KOPT-K1 (cell line): ENCODE data around the gene GCC1.

Source experiments
- H3K27ac ChIP-seq: fragments of 200-600 bp; sonication (generic); 2 replicates; pipeline ENCODE4 v1.5.1; 2016; ENCODE audit warnings: antibody characterized with exemption, mild to moderate bottlenecking, low read depth, low read length; ENCODE audit not compliant: poor library complexity, severe bottlenecking
- H3K36me3 ChIP-seq: fragments of 200-600 bp; sonication (generic); 2 replicates; pipeline ENCODE4 v1.5.1; 2017; ENCODE audit warnings: antibody characterized with exemption, mild to moderate bottlenecking, low read length, moderate library complexity; ENCODE audit not compliant: insufficient read depth
- H3K9me3 ChIP-seq: fragments of 200-600 bp; sonication (generic); 2 replicates; pipeline ENCODE4 v1.5.1; 2017; ENCODE audit warnings: antibody characterized with exemption, low read length, mild to moderate bottlenecking; ENCODE audit not compliant: insufficient read depth, poor library complexity, severe bottlenecking

GCC1 gene, protein sequence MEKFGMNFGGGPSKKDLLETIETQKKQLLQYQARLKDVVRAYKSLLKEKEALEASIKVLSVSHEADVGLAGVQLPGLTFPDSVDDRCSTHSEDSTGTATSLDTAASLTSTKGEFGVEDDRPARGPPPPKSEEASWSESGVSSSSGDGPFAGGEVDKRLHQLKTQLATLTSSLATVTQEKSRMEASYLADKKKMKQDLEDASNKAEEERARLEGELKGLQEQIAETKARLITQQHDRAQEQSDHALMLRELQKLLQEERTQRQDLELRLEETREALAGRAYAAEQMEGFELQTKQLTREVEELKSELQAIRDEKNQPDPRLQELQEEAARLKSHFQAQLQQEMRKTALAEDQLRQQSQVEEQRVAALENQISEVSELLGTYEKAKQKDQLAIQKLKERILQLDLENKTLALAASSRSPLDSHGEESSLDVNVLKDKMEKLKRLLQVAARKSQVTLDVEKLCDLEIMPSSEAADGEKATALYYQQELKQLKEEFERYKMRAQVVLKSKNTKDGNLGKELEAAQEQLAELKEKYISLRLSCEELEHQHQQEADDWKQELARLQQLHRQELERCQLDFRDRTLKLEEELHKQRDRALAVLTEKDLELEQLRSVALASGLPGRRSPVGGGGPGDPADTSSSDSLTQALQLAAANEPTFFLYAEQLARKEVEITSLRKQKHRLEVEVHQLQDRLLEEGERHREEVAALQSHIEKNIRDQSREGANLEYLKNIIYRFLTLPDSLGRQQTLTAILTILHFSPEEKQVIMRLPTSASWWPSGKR

DNA sequence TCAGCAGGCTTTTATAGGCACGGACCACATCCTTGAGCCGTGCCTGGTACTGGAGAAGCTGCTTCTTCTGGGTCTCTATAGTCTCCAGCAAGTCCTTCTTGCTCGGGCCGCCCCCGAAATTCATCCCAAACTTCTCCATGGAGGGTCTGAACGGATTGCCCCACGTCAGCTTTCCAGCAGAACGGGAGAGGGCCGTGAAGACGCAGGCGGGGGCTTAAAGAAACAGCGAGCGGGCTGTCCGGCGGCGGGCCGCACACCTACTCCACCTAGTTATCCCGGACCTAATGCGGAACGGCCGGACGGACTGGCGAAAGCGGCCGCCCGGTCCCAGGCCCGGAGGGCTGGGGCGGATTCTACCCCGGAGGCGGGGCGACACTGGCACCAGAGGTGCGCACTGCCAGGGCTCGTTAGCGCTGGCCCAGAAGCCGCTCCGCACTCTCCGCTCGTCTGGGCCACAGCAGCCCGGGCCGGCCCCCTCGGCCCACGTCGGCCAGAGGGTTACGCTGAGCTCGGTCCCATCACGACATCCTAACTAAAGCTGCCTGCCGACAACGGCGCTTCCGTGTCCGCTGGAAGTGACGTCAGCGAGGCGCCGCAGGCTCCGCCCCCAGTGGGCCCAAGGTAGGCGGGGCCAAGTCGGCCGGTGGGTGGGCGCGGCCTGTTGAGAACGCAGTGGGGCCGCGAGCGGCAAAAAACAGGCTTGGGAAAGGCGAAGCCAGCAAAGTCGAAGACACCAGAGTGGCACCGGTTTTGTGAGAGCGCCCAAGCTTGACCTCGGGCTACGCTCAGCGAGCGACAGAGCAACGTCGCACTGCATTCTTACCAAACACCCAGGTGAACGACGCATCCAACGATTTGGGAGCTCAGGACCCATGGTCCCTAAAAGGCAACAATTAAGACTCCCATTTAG, at the start of gene GCC1:
GCC1 (minus strand) TSS at position 553 of the 910 bp plus-strand sequence; CDS start at position 139, 414 bp downstream.
- H3K36me3 ChIP-seq = peaks cover 44% of the 10 kb centered on the region
- H3K27ac ChIP-seq = peak within 1 kb of the TSS; percentile 68
- H3K9me3 ChIP-seq = no peaks in the 10 kb centered on the region

DNA sequence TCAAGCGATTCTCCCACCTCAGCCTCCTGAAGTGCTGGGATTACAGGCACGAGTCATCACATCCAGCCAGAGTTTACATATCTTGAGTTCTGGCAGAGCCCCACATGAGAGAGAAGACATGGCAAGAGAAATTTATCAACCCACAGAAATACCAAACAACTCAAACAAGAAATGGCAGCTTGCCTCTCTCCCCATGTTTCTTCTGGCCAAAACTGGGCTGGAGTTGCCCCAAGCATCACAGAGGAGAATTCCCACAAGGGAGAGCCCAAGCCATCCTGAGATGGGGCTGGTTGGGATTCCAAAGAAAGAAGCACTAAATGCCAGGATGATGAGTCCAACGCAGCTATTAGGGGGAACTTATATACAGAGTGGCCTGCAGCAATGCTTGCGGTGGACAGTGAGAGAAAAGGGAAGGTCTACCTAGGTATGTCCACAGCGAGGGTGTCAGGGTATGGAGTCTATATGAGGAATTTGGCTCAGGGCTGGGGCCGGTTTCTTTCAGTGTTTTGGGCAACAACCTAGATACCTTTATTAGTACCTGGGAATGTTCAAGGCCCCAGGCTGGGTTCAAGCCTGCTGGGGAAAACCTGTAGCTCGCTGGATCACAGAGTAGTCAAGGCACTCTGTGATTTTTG, 47.0 kb upstream of the GCC1 start:
- peaks cover 6% of the 10 kb centered on the region for H3K9me3 ChIP-seq
- no peaks in the 10 kb centered on the region for H3K36me3 ChIP-seq
- H3K27ac ChIP-seq = no peak overlapping the region

DNA sequence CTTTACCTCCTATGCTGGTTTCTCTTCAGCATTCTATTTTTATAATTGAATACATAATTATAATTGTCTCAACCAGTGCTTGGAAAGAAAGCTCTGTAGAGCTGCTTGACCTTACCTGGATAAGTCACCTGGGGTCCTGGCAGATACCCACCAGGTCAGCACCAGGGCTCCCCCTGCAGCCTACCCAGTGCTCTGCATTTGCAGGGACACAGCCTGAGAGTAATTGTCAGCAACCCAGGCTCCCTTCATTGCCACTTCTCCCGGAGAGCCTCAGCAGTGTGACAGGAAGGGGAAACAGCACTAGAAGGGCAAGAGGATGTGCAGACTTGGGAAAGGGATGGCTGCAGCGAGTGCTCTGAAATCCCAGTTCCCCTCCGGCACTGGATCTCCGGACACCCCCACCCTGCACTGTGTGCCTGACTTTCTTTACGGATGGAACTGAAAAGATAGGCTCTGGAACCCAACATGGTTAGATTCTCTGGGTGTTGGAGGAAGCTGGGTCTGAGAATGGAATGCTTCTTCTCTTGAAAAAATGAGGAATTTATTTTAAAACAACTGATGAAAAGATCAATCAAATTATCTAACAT, 44.0 kb upstream of the GCC1 start:
- H3K9me3 ChIP-seq = peaks cover 6% of the 10 kb centered on the region

DNA sequence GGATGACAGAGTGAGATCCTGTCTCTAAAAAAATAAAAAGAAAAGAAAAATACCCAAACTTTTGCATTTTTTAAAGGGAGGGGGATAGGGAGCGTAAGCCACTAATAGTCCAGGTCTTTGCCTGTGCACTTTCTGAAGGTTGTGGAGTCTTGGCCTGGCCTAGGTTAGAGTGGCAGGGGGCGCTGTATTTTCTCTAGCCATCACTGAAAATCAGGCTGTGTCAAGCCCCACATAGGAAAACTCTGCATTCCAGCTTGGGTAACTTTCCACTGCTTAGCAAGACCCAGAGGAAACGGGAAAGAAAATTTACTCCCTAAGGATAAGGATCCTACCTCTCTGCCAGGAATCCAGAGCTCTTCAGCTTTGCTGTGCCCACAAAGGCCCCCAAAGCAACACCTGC, 43.0 kb upstream of the GCC1 start:
- Histone ChIP-seq H3K9me3 (peaks cover 5% of the 10 kb centered on the region), H3K36me3 (no peaks in the 10 kb centered on the region), H3K27ac (no peak overlapping the region)

More for the DNA sequence above, 44.0 kb upstream of the GCC1 start:
- Histone ChIP-seq H3K36me3 (no peaks in the 10 kb centered on the region), H3K27ac (no peak overlapping the region)

DNA sequence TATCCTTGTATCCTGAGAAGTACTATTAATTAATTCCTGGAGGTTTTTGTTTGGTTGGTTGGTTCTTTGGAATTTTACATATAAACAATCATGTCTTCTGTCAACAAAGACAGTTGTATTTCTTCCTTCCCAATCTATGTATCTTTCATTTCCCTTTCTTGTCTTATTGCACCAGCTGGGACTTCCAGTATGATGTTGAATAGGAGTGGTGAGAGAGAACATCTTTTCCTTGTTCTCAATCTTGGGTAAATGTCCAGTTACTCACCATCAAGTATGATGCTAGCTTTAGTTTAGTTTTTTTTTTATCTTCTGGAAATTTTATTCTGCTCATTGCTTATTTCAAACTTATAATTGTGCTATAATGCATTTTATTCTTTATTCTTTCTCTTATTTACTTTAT, 39.9 kb upstream of the GCC1 start:
- H3K27ac ChIP-seq = no peak overlapping the region
- H3K9me3 ChIP-seq = peaks cover 2% of the 10 kb centered on the region
- no peaks in the 10 kb centered on the region for H3K36me3 ChIP-seq

DNA sequence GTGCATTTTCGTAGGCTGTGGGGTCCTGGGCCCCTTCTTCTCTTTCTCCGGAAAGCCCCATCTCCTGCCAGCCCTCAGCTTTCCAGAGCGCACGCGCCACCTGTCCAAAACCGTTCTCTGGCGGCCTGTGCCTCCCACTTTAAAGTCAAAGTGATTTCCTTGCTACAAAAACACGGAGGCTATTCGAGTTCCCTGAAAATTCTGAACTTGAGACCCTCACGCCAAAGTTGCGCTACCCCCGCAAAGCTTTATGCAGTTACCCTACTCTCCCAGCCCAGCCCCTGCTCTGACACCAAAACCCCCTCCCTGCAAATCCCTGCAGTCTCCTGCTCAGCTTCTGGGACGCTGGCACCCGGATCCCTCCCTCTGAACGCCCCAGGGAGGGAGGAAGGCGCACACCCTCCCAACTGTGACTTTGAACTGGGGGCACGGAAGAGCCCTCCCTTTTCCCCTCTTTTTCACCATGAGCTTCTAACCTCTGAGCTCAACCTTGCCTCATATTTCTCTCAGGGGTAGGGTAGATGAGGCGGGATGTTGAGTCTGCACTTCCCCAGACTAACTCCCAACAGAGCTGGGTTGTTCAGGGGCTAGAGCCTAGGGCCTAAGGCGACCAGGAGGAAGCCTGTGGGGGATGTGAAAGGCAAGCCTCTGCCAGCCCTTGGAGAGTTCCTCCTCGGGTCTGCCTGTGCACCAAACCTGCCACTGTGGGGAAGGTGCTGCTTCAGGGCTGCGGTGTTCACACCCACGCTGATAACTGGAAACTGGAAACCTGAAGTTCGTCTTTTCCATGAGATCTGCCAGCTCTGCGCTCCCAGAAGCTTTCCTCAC, 35.2 kb upstream of the GCC1 start:
- H3K27ac ChIP-seq = no peak overlapping the region
- peaks cover 6% of the 10 kb centered on the region for H3K9me3 ChIP-seq

DNA sequence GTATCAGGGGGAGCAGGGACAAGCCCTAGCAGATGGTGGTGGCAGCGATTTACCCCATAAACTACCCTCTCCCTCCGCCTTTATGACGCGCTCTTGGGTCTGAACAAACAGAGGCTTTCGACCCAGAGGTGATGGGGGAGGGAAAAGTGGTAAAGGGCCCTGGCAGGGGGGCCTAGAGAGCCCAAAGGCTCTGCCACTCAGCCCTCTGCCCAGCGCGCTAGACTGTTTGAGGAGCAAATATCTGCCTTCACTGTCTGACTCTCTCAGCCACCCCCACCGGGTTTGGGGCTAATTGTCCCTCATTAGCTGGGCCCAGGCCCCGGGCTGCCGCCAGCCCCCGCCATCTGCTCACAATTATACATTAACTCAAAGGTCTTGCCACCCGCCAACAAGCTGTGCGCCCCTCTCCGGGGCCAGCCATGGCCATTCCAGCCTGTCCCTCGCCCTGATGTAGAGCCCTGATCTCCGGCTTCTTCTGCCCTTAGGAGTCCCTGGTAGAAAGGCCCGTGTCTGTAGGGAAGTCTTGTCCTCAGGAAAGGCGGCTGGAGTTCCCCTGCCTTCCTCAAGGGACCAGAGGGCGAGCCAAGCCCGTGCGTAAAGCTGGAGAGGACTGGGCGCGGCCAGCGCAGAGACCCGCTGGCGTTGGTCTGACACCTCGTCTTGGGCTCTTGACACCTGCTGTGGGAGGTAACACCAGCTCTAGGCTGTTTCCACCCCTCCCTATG, 34.4 kb upstream of the GCC1 start:
- H3K27ac ChIP-seq = no peak overlapping the region
- H3K9me3 ChIP-seq = peaks cover 6% of the 10 kb centered on the region
- H3K36me3 ChIP-seq = no peaks in the 10 kb centered on the region

More for the DNA sequence above, 35.2 kb upstream of the GCC1 start:
- H3K36me3 ChIP-seq = no peaks in the 10 kb centered on the region

DNA sequence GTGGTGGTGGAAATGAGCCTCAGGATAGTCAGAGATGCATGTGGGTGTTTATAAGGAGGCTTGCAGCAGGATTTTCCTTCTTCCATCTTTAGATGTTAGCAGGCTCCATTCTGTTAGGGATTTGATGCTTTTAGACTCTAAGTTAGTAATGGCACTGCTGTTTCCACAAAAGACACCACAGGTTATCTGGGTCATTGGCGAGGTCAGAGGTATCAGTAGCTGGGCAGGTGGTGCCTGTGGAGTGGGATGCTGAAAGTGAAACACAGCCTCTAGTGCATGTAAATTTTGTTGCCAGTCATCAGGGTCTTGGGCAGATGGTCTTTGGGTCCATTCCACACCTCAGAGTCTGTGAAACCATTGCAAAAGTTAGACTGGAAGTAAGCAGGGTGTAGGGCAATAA, 33.4 kb upstream of the GCC1 start:
- H3K27ac ChIP-seq = no peak overlapping the region

DNA sequence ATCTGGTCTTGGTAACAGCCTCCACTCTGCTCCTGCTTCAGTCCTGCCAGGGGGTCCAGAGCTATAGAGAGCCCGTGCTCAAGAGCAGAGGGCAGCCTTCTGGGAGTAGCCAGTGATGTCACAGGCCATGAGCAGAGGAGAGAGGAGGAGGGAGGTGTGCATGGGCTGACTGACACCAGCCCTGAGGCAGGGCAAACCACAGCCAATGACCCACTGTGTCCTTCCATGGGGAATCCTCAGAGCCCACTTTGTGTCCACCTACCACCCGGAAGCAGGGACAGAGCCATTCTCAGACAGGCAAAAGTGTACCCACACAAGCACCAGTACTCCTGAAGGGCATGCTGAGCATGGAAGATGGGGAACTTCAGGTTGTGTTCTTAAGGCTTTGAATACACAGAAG, 32.6 kb upstream of the GCC1 start, which contains the start of gene PAX4:
PAX4 (minus strand) TSS at position 101 of the 400 bp plus-strand sequence. CDS start 2,214 bp downstream, outside the sequence.
- H3K36me3 ChIP-seq = no peaks in the 10 kb centered on the region
- H3K27ac ChIP-seq = no peak within 1 kb of the TSS
- peaks cover 6% of the 10 kb centered on the region for H3K9me3 ChIP-seq

More for the DNA sequence above, 33.4 kb upstream of the GCC1 start:
- H3K36me3 ChIP-seq = no peaks in the 10 kb centered on the region
- H3K9me3 ChIP-seq = peaks cover 6% of the 10 kb centered on the region

DNA sequence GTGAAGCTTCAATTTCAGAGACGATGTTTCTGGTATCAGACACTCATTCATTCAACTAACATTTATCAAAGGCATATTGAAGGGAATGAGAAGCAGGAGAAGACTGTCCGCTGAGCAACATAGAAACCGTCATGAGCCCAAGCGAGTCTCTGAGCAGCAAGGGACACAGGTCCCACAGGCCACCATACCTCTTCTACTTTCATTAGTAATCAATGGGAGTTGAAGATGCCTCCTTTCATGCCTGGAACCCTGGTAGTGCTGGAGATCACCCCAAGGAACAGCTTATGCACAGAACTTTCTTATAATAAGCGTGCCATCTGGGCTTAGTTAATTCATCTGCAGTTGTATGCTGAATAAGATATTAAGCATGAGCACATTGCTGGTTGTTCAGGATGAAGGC, 31.3 kb upstream of the GCC1 start:
- H3K36me3 ChIP-seq = no peaks in the 10 kb centered on the region
- peaks cover 6% of the 10 kb centered on the region for H3K9me3 ChIP-seq
- H3K27ac ChIP-seq = no peak overlapping the region

DNA sequence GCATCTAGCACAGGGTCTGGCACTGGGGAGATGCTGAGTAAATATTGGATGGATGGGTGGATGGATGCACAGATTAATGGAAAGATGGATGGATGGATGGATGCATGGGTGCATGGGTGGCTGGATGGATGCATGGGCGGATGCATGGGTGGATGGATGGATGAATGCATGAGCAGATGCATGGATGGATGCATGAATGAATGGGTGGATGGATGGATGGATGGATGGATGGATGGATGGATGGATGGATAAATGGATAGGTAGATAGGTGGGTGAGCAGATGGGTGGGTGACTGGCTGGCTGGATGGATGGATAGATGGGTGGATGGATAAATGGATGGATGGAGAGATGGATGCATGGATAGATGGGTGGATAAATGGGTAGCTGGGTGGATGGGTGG, 26.9 kb upstream of the GCC1 start:
- H3K36me3 ChIP-seq = no peaks in the 10 kb centered on the region
- peaks cover 27% of the 10 kb centered on the region for H3K9me3 ChIP-seq
- no peak overlapping the region for H3K27ac ChIP-seq

DNA sequence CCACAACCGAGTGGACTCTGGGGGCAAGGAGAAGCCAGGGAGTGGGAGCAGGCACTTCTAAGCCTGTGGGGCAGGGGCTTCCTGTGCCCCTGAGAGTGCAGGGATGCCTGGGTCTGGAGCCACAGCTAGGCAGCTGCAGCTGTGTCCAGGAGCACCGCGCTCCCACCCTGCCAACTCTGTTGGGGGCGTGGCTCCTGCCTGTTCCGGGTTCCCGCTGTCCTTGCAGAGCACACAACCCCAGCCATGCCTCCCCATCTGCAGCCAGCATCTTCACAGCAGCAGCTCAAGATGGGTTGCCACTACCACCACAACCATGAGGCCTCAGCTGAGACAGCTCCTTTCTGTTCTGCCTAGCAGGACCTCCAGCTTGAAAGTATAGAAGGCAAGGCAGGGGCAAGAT, 23.9 kb upstream of the GCC1 start:
- no peak overlapping the region for H3K27ac ChIP-seq
- H3K36me3 ChIP-seq = no peaks in the 10 kb centered on the region

DNA sequence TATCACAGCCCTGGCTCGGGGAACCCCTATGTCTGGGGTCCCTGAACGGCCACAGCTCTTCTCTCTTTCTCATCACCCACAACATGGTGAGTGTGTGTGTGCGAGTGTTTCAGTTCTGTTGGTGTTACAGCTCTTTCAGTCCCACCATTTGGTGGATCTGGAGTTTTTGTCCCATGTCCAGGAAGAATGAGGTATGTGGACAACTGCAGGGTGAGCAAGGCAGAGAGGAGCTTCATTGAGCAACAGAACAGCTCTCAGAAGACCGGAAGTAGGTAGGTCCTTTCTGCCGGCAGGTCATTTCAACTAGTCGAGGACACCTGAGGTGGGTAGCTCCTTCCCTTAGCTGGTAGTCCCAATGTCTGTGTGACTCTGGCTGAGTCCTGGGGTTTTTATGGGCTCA, 23.1 kb upstream of the GCC1 start:
- Histone ChIP-seq H3K27ac (no peak overlapping the region), H3K9me3 (peaks cover 27% of the 10 kb centered on the region), H3K36me3 (no peaks in the 10 kb centered on the region)

More for the DNA sequence above, 23.9 kb upstream of the GCC1 start:
- H3K9me3 ChIP-seq = peaks cover 27% of the 10 kb centered on the region
